Testis (tissue), 3 donors: ENCODE results near the gene VWA5B2. TPM values are rescaled to one million over a fixed set of nuclear protein-coding genes. Genes with fewer than 3 reads are reported as not detected.

Experiments
- DNase-seq: peaks from one replicate; pipeline ENCODE4 v3.0.0-alpha.2; 2019
- H3K27ac ChIP-seq, 2 donors: fragments of 200-600 bp; sonication (generic); one replicate each; pipeline ENCODE4 v1.5.1; 2019
- H3K27me3 ChIP-seq: fragments of 200-600 bp; sonication (generic); one replicate; pipeline ENCODE4 v1.5.1; 2019
- H3K36me3 ChIP-seq: fragments of 200-600 bp; sonication (generic); one replicate; pipeline ENCODE4 v1.5.1; 2017; ENCODE audit warnings: low read depth; ENCODE audit errors: missing control alignments
- H3K4me1 ChIP-seq: fragments of 200-600 bp; sonication (generic); one replicate; pipeline ENCODE4 v1.5.1; 2019
- H3K4me3 ChIP-seq, 2 donors: fragments of 200-600 bp; sonication (generic); one replicate each; pipeline ENCODE4 v1.5.1; 2017 to 2019
- H3K9me3 ChIP-seq: fragments of 200-600 bp; sonication (generic); one replicate; pipeline ENCODE4 v1.5.1; 2017
- CTCF ChIP-seq, 3 experiments: fragments of 450-650 bp in 2 of 3; fragments of 200-600 bp in 1 of 3; sonication (generic) in 1 of 3; IDR thresholded peaks; one replicate each; pipeline ENCODE4 v1.5.1; 2016 to 2019; ENCODE audit warnings: antibody characterized with exemption in 3 of 3, mild to moderate bottlenecking in 2 of 3, moderate library complexity in 1 of 3
- POLR2A ChIP-seq: fragments of 450-650 bp; IDR thresholded peaks from one replicate; pipeline ENCODE4 v1.6.1; 2017; ENCODE audit warnings: antibody characterized with exemption, mild to moderate bottlenecking, moderate library complexity
- WGBS, 2 donors: methylation state at CpG; one replicate each; pipeline ENCODE4 v1.1.5; 2018; 5-methylcytosine and 5-hydroxymethylcytosine counted together
- intact Hi-C: fragments of 100-400 bp; cut with DNase I; formaldehyde crosslinking; loops from one replicate; pipeline ENCODE4 v1.15.1; 2023; ENCODE audit warnings: low total_unique reads
- polyA plus RNA-seq: library from polyadenylated mRNA; stranded (reverse); fragments of 350-450 nt; fragmentation: Illumina TruSeq; extraction: RNeasy Lipid Tissue Mini Kit (QIAGEN cat#74804); gene quantifications from one replicate; pipeline ENCODE4 v1.2.3, GENCODE V29; 2014; ENCODE audit warnings: low read depth, low replicate concordance; ENCODE audit not compliant: insufficient read depth
- total RNA-seq, 2 donors: library from RNA; depleted of rRNA; stranded (reverse); fragments of >200 nt; gene quantifications; one replicate each; pipeline ENCODE4 v1.2.3, GENCODE V29; 2016

The VWA5B2 gene
- total and polyA plus RNA-seq, 3 donors from 2014 or later, result 2.5 to 17.6 (median 13.8) TPM

GRCh38 chr3:184233127-184233843, 3.9 kb downstream of the VWA5B2 start:
- no peak for DNase-seq
- WGBS, 2 donors, result 85 to 96% methylated on average over 12 to 22 of the region's 23 CpGs
- Histone ChIP-seq H3K27ac (no peak overlapping the region), H3K27me3 (no peaks in the 10 kb centered on the region), H3K9me3 (no peaks in the 10 kb centered on the region), H3K4me3 (no peak overlapping the region), H3K4me1 (peaks cover 7% of the 10 kb centered on the region), H3K36me3 (no peaks in the 10 kb centered on the region)
- TF ChIP-seq CTCF (IDR thresholded peaks at IDR 0.05) (no peak), POLR2A (no peak)
- intact Hi-C loops, result loop anchor here (10.0 kb wide), 1 partner anchor 88 kb away; no protein-coding TSS in a partner anchor

GRCh38 chr3:184234224-184234623, 4.8 kb downstream of the VWA5B2 start:
- H3K36me3 ChIP-seq, result no peaks in the 10 kb centered on the region
- TF ChIP-seq POLR2A (no peak), CTCF (IDR thresholded peaks at IDR 0.05) (no peak)
- H3K9me3 ChIP-seq, result no peaks in the 10 kb centered on the region
- no peak overlapping the region for H3K27ac ChIP-seq
- no peaks in the 10 kb centered on the region for H3K27me3 ChIP-seq
- no peak overlapping the region for H3K4me3 ChIP-seq
- peaks cover 7% of the 10 kb centered on the region for H3K4me1 ChIP-seq
- intact Hi-C loops, result loop anchor here (10.0 kb wide), 1 partner anchor 89 kb away; no protein-coding TSS in a partner anchor
- WGBS, 2 donors, result 47 to 61% methylated on average over 4 of the region's 4 CpGs
- DNase-seq, result peak; percentile 79

- no peak for TF ChIP-seq POLR2A
- no peak for TF ChIP-seq CTCF (IDR thresholded peaks at IDR 0.05)
- Histone ChIP-seq H3K27ac (no peak overlapping the region), H3K27me3 (no peaks in the 10 kb centered on the region), H3K9me3 (no peaks in the 10 kb centered on the region), H3K36me3 (no peaks in the 10 kb centered on the region), H3K4me1 (peaks cover 6% of the 10 kb centered on the region), H3K4me3 (no peak overlapping the region)
- DNase-seq, result no peak
- 88 to 91% methylated on average over 10 to 19 of the region's 19 CpGs for WGBS, 2 donors
- intact Hi-C loops, result loop anchor here (10.0 kb wide), 1 partner anchor 90 kb away; no protein-coding TSS in a partner anchor
Observed at GRCh38 chr3:184234671-184235380, 5.4 kb downstream of the VWA5B2 start.

GRCh38 chr3:184235381-184236032, 6.1 kb downstream of the VWA5B2 start:
- Histone ChIP-seq H3K9me3 (no peaks in the 10 kb centered on the region), H3K4me3 (no peak overlapping the region), H3K4me1 (no peaks in the 10 kb centered on the region), H3K36me3 (no peaks in the 10 kb centered on the region), H3K27me3 (no peaks in the 10 kb centered on the region), H3K27ac (no peak overlapping the region)
- 86 to 89% methylated on average over 4 of the region's 4 CpGs for WGBS, 2 donors
- DNase-seq, result no peak
- intact Hi-C loops, result loop anchor here (10.0 kb wide), 1 partner anchor 91 kb away; no protein-coding TSS in a partner anchor
- no peak for TF ChIP-seq CTCF (IDR thresholded peaks at IDR 0.05)
